ENCODE data around the gene HDAC9.
"Not testable (repeated sequence)": the region's sequence is repeated elsewhere in the genome, so short reads cannot be mapped to it uniquely, and the experiment has no call there.

Gene HDAC9

GRCh38 chr7:18975689-18976280, 480.2 kb downstream of the HDAC9 start:
- no peak for DNase-seq (ENCODE audit: low spot score)

GRCh38 chr7:18976715-18977471, 481.3 kb downstream of the HDAC9 start:
- no peak for DNase-seq (ENCODE audit: low spot score)

DNA sequence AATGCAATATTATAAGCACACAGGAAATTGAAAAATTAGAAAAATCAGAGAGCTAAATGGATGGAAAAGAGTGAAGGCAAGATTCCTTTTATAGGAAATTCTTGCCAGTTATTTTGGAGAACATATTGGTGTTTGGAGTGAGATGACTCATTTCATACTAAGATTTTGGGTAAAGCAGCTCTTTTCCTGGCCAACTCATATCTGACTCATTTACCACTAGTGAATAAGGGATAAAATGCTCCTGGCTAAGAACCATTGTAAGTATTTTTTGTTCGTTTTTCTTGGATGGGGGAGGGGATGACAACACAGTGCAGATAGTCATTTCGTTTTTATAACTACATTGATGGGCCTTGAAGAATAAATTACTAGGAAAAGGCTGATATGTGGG, 482.6 kb downstream of the HDAC9 start:
- DNase-seq (ENCODE audit: low spot score): peak; percentile 82

GRCh38 chr7:18990700-18991099, 495.2 kb downstream of the HDAC9 start:
- DNase-seq (ENCODE audit: low spot score): not testable (repeated sequence)

DNA sequence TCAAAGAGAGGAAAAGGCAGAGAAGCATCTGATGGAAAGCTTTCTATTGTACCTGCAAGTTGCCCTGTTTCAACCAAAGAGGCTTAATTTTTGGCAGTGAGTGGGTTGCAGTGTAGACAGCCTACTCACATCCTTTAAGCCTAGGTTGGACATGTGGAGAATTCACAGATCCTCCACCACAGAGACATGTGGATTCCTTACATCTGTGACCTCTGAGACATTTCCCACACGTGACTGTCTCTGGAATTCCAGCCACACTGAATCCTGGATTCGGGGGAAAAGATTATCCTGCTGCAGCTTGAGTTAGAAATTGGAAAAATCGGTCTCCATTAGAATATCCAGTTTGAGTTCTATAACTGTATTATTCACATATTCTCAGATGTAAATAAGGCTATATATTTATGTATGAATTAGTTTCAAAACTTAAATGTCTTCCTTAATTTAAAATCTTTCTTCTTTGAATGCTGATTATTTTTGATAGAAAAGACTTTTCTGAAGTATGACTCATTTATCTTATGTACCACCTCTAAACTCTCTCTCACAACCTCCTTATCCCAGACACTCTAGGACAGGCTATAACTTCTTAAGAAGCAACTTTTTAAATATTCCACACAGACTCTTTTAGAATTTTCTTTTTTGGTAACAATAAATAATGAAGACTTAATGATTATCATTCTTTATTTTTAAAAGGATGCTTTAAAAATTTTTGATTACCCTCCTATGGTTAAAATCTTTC, 498.6 kb downstream of the HDAC9 start:
- peak; percentile 9 for DNase-seq (ENCODE audit: low spot score)

GRCh38 chr7:18995270-18995671, 499.7 kb downstream of the HDAC9 start:
- peak; percentile 40 for DNase-seq (ENCODE audit: low spot score)

GRCh38 chr7:18995811-18996426, 500.4 kb downstream of the HDAC9 start:
- no peak for DNase-seq (ENCODE audit: low spot score)

DNA sequence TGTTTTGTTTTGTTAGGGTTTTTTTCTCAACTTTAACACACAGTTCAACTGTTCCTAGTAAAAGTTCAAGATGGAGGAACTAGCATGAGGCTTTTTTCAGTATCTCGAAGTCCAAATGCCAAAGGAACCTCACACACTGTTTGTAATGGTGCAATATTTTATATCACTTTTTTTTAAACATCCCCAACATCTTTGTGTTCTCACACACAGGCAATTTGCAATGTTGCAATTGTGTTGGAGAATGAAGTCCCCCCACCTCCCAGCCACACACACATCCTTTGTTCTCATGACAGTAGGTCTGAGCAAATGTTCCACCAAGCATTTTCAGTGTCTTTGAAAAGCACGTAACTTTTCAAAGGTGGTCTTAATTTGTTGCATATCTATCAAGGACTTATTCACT, 501.0 kb downstream of the HDAC9 start:
- DNase-seq (ENCODE audit: low spot score): no peak

- DNase-seq (ENCODE audit: low spot score): peak; percentile 6
These were observed 502.1 kb downstream of the HDAC9 start for GRCh38 chr7:18997477-18998150.

DNA sequence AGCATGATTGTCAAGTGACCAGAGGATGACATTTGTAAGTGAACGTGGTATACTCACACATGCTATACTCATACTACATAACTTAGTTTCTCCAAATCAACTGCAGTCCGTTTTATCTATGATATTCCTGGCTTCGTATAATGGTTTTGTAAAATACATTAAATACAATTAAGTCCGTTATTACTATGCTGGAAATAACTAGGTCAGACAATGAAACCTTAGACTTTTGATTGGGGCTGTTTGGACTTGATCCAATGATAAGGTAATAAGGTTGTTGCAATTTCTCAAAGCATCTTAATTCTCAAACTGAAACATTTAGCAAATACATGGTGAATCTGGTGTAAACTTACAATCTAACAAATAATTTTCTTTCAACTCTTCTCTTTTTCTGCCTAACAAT, 504.9 kb downstream of the HDAC9 start:
- DNase-seq (ENCODE audit: low spot score): no peak

DNA sequence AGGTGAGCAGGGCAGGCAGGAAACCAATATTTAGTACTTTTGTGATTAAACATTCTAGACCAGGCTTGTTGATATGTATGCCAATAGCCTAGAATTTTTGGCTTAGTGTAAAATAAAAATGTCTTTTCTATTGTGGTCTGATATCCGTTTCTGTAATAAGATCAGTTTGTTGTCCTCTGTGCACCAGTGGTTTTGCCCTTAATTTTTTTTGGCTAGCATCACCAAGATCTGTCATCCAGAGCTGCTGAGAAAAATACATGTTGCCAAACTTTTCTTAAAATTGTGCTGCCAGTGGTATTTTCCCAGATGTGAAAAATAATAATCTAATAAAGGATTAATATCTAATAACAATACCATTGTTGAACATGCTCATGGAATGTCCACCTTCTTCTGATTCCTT, 506.3 kb downstream of the HDAC9 start:
- no peak for DNase-seq (ENCODE audit: low spot score)

DNA sequence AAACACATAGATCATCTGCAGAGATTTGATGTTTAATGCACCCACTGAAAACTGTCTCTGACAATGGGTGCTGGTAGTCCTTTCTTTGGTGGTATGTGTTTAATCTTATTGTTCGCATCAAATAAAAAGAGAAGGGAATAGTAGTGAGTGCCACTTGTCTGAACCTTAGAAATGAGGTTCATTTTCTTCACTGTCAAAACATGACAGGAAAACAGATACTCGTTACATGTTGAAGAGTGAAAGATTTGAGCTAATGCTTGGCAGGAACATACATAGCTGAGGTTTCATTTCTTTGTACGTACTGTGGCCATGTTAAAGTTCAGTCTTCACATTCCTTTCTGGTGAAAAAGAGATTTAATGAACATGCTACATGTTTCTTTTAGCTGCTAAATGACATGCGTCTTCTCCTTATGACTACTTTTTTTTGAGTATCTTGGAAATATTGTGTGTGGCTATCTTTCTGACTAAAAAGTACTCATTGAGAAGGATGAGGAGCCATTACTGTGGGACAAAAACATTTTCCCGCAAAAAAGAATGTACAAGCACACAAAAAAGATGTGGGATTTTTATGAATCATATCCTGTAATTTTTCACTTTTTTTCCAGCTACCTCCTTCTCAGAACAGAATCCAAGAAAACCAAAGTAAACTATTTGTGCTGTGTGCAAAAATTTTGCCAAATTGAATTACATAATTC, 513.8 kb downstream of the HDAC9 start:
- DNase-seq (ENCODE audit: low spot score): no peak

GRCh38 chr7:19009936-19010280, 514.4 kb downstream of the HDAC9 start:
- DNase-seq (ENCODE audit: low spot score): no peak

- peak; percentile 47 for DNase-seq (ENCODE audit: low spot score)
These were observed 515.7 kb downstream of the HDAC9 start for GRCh38 chr7:19011212-19011611.

DNA sequence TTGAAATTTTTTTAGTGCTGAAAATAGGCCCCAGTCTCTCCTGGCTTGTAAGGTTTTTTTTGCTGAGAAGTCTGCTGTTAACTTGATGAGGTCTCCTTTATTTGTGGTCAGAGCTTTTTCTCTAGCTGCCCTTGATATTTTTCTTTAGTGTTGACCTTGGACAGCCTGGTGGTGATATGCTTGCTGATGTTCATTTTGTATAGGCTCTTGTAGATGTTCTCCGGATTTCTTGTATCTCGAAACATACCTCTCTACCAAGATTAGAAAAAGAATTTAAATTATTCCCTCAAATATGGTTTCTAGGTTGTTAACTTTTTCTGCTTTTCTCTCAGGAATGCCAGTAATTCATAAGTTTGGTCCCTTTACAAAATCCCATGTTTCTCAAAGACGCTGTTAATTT, 519.5 kb downstream of the HDAC9 start:
- no peak for DNase-seq (ENCODE audit: low spot score)

- no peak for DNase-seq (ENCODE audit: low spot score)
These were observed 520.6 kb downstream of the HDAC9 start for GRCh38 chr7:19016140-19016539.

- DNase-seq (ENCODE audit: low spot score): no peak
These were observed 521.8 kb downstream of the HDAC9 start for GRCh38 chr7:19017374-19017773.

DNA sequence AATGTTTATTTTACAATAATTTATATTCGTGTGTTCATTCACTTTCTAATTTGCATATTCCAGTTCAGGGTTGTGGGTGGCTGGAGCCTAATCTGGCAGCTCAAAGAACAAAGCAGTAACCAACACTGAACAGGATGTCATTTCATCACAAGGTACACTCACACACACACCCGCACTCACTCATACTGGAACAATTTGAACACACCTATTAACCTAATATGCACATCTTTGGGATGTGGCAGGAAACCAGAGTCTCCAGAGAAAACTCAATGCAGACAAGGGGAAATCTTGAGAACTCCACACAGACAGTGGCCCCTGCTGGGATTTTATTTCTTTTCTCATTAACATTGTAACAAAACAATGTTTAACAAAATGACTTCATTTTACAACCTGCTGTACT, 524.5 kb downstream of the HDAC9 start:
- no peak for DNase-seq (ENCODE audit: low spot score)

GRCh38 chr7:19020711-19021110, 525.2 kb downstream of the HDAC9 start:
- DNase-seq (ENCODE audit: low spot score): no peak

DNA sequence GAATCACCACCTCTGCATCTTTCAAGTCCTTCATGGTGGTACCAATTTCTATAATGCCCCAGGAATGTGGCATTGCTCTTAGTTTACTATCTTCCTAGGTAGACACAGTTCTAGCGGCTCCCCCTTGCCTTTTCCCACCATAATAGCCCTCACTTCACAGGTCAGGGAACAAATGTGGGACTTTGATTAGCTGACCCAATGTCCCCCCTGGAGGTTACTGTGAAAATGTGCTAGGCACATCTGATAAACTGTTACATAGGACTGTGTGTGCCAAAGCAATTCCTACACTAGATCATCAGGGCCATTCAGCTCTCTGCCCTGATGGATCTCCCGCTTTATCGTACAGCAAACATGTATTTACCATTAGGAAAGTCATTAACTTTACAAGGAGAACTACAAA, 527.9 kb downstream of the HDAC9 start:
- DNase-seq (ENCODE audit: low spot score): no peak

DNA sequence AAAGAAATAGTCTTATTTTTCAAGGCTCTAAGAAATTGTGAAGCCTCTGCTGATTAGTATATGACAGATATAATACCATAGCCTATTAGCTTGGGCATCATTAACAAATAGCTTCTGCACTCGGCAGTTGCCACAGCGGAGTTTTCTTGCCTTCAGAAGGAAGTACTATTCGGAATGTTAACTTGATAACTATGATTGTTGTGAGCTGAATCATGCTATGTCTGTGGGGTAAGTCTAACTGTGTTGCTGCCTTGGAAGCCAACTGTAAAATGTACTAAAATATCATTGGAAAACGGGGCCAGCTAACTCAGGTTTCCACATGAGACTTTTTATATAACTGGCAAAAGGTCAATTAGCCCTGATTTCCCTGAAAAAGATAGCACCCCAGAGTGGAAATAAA, 528.7 kb downstream of the HDAC9 start:
- peak; percentile 67 for DNase-seq (ENCODE audit: low spot score)

GRCh38 chr7:19026888-19027287, 531.3 kb downstream of the HDAC9 start:
- DNase-seq (ENCODE audit: low spot score): peak; percentile 35

Measured in GM03348 (cell line).